ENCODE results near the gene LAMA2.

Gene LAMA2

DNA sequence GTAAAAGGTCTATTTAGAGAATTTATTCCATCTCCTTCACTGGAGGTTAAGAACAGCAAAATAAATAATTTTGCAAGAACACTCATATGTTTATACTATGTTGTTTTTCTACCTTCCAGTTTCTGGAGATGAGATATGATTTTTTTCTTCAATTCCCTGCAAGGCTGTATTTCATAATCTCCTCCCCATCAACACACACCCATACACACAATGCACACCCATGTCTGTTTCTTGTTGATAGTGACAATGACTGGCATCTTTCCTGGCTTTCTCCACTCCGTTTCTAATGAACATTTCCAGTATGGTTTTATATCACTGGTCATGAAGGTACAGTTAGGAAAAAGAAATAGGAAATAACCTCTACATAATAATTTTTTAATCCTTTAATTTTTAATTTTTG lies 624.9 kb downstream of the LAMA2 start:
- Histone ChIP-seq H3K4me2 (ENCODE audit: low read length) (no peak overlapping the region), H3K36me3 (ENCODE audit: insufficient read depth, low read length) (no peaks in the 10 kb centered on the region), H4K20me1 (ENCODE audit: insufficient read depth, low read length) (no peaks in the 10 kb centered on the region), H3K4me3 (ENCODE audit: low read depth, low read length, poor library complexity, severe bottlenecking) (no peak overlapping the region), H3F3A (ENCODE audit: insufficient read depth, low read length) (no peaks in the 10 kb centered on the region), H3K9me2 (ENCODE audit: low read depth, low read length) (no peaks in the 10 kb centered on the region), H3K79me2 (ENCODE audit: insufficient read depth, low read length) (no peaks in the 10 kb centered on the region), H3K4me1 (ENCODE audit: insufficient read depth, low read length, severe bottlenecking) (no peaks in the 10 kb centered on the region), H3K9ac (ENCODE audit: low read length) (no peak overlapping the region), H3K27me3 (ENCODE audit: insufficient read depth, low read length) (no peaks in the 10 kb centered on the region), H3K9me3 (ENCODE audit: low read length) (no peaks in the 10 kb centered on the region), H3K27ac (ENCODE audit: low read depth, low read length, poor library complexity, severe bottlenecking) (no peak overlapping the region), H2AFZ (ENCODE audit: low read length) (no peak overlapping the region)
- no peak for TF ChIP-seq CTCF (IDR thresholded peaks at IDR 0.05; ENCODE audit: low read length)
- no peak for TF ChIP-seq EZH2 (IDR thresholded peaks at IDR 0.05; ENCODE audit: borderline replicate concordance, low read length)

GRCh38 chr6:129508477-129509145 lies 625.7 kb downstream of the LAMA2 start:
- no peaks in the 10 kb centered on the region for H4K20me1 ChIP-seq (ENCODE audit: insufficient read depth, low read length)

GRCh38 chr6:129510950-129511349 lies 628.0 kb downstream of the LAMA2 start:
- H4K20me1 ChIP-seq (ENCODE audit: insufficient read depth, low read length), result no peaks in the 10 kb centered on the region
- H3K27ac ChIP-seq (ENCODE audit: low read depth, low read length, poor library complexity, severe bottlenecking), result no peak overlapping the region
- H3K9me3 ChIP-seq (ENCODE audit: low read length), result no peaks in the 10 kb centered on the region
- no peak overlapping the region for H3K4me2 ChIP-seq (ENCODE audit: low read length)
- H3K9ac ChIP-seq (ENCODE audit: low read length), result no peak overlapping the region
- no peaks in the 10 kb centered on the region for H3K79me2 ChIP-seq (ENCODE audit: insufficient read depth, low read length)
- no peak overlapping the region for H2AFZ ChIP-seq (ENCODE audit: low read length)
- no peaks in the 10 kb centered on the region for H3K36me3 ChIP-seq (ENCODE audit: insufficient read depth, low read length)
- no peak for TF ChIP-seq CTCF (IDR thresholded peaks at IDR 0.05; ENCODE audit: low read length)
- TF ChIP-seq EZH2 (IDR thresholded peaks at IDR 0.05; ENCODE audit: borderline replicate concordance, low read length), result no peak
- no peaks in the 10 kb centered on the region for H3K4me1 ChIP-seq (ENCODE audit: insufficient read depth, low read length, severe bottlenecking)
- no peaks in the 10 kb centered on the region for H3F3A ChIP-seq (ENCODE audit: insufficient read depth, low read length)
- no peaks in the 10 kb centered on the region for H3K9me2 ChIP-seq (ENCODE audit: low read depth, low read length)
- H3K27me3 ChIP-seq (ENCODE audit: insufficient read depth, low read length), result no peaks in the 10 kb centered on the region
- H3K4me3 ChIP-seq (ENCODE audit: low read depth, low read length, poor library complexity, severe bottlenecking), result no peak overlapping the region

More at GRCh38 chr6:129508477-129509145, 625.7 kb downstream of the LAMA2 start:
- Histone ChIP-seq H3K36me3 (ENCODE audit: insufficient read depth, low read length) (no peaks in the 10 kb centered on the region), H3F3A (ENCODE audit: insufficient read depth, low read length) (no peaks in the 10 kb centered on the region), H3K9me2 (ENCODE audit: low read depth, low read length) (no peaks in the 10 kb centered on the region), H3K4me1 (ENCODE audit: insufficient read depth, low read length, severe bottlenecking) (no peaks in the 10 kb centered on the region), H3K9me3 (ENCODE audit: low read length) (no peaks in the 10 kb centered on the region), H3K79me2 (ENCODE audit: insufficient read depth, low read length) (no peaks in the 10 kb centered on the region), H3K27ac (ENCODE audit: low read depth, low read length, poor library complexity, severe bottlenecking) (no peak overlapping the region), H2AFZ (ENCODE audit: low read length) (no peak overlapping the region), H3K27me3 (ENCODE audit: insufficient read depth, low read length) (no peaks in the 10 kb centered on the region), H3K4me2 (ENCODE audit: low read length) (no peak overlapping the region), H3K4me3 (ENCODE audit: low read depth, low read length, poor library complexity, severe bottlenecking) (no peak overlapping the region), H3K9ac (ENCODE audit: low read length) (no peak overlapping the region)
- no peak for TF ChIP-seq EZH2 (IDR thresholded peaks at IDR 0.05; ENCODE audit: borderline replicate concordance, low read length)
- TF ChIP-seq CTCF (IDR thresholded peaks at IDR 0.05; ENCODE audit: low read length), result no peak
